Measurements from ENCODE around the gene ACER1. TPM values are rescaled to one million over a fixed set of nuclear protein-coding genes. Genes with fewer than 3 reads are reported as not detected.

ACER1 gene
- total and polyA plus RNA-seq, 11 donors = not detected

DNA sequence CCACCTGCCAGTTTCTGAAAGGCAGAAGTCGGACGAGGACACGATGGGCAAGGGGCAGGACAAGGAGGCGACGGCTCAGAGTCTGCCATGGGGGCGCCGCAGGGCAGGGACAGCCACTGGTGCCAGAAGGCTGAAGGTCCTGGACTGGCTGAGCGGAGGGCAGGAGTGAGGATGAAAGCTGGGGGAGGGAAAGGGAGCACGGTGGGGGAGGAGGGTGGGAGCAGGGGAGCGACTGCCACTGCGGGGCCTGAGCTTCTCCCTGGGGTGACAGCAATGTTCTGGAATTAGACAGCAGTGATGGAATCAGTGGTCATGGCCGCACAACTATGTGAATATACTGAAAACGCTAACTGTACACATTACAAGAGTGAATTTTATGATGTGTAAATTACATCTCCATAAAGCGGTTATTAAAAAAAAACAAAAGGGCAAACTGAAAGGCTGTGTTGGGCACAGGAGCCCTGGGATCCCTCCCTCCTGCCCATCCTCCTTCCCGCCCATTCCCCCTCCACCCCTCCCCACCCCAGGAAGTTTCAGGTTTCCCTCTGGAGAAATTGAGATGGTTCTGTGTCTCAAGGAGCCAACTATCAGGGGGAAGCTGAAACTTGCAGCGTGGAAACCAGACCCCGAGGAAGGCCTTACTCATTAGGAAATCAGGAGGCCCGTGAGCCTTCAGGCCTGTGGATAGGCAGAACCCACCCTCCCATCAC, 69.5 kb downstream of the ACER1 start:
- Histone ChIP-seq H3K27ac (peak overlapping the region in 1 of 12 donors; percentile 31), H3K9me3 (no peaks in the 10 kb centered on the region), H3K36me3 (peaks cover 0 to 80% (median 38%) of the 10 kb centered on the region in 9 donors), H3K4me3 (no peak overlapping the region), H3K4me1 (peaks cover 0 to 24% (median 5%) of the 10 kb centered on the region in 12 donors), H3K27me3 (no peaks in the 10 kb centered on the region)
- intact Hi-C loops (cut with DNase I) = loop anchor here in 1 of 10 donors (5.0 kb wide), 1 partner anchor 47 kb away; no protein-coding TSS in a partner anchor
- TF ChIP-seq POLR2A (IDR thresholded peaks at IDR 0.05) = no peak
- TF ChIP-seq, protein P1, sequence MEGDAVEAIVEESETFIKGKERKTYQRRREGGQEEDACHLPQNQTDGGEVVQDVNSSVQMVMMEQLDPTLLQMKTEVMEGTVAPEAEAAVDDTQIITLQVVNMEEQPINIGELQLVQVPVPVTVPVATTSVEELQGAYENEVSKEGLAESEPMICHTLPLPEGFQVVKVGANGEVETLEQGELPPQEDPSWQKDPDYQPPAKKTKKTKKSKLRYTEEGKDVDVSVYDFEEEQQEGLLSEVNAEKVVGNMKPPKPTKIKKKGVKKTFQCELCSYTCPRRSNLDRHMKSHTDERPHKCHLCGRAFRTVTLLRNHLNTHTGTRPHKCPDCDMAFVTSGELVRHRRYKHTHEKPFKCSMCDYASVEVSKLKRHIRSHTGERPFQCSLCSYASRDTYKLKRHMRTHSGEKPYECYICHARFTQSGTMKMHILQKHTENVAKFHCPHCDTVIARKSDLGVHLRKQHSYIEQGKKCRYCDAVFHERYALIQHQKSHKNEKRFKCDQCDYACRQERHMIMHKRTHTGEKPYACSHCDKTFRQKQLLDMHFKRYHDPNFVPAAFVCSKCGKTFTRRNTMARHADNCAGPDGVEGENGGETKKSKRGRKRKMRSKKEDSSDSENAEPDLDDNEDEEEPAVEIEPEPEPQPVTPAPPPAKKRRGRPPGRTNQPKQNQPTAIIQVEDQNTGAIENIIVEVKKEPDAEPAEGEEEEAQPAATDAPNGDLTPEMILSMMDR (IDR thresholded peaks at IDR 0.05) = no peak
- 66 to 78% (median 70%) methylated on average over 18 of the region's 18 CpGs for WGBS, 4 donors
- ATAC-seq (no peak), DNase-seq (no peak)

DNA sequence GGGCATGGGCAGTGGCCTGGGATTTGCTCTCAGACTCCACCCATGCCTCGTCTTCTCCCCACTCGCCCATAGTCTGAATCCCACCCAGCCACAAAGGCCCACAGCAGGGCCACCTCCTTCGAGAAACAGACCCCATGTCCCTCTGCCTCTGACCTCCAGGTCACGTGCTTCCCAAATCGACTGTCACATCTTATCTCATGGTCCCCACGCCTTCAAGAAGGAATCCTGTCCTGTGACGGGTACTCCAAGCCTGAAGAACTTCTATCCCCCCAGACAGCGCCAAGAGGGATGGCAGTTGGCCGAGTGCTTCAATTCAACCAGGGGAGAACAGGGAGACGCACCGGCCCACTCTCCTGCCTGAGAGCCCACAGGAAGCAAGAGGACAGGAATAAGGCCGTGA, 70.1 kb downstream of the ACER1 start:
- intact Hi-C loops (cut with DNase I) = loop anchor here in 1 of 10 donors (5.0 kb wide), 1 partner anchor 46 kb away; no protein-coding TSS in a partner anchor
- Histone ChIP-seq H3K9me3 (no peaks in the 10 kb centered on the region), H3K4me1 (peaks cover 0 to 24% (median 5%) of the 10 kb centered on the region in 12 donors), H3K4me3 (no peak overlapping the region), H3K27me3 (no peaks in the 10 kb centered on the region), H3K36me3 (peaks cover 0 to 80% (median 36%) of the 10 kb centered on the region in 9 donors), H3K27ac (peak overlapping the region in 1 of 12 donors; percentile 31)
- TF ChIP-seq, protein P1 (IDR thresholded peaks at IDR 0.05) = no peak
- no peak for TF ChIP-seq POLR2A (IDR thresholded peaks at IDR 0.05)
- DNase-seq (no peak), ATAC-seq (no peak)
- WGBS, 4 donors = 71 to 85% (median 78%) methylated on average over 11 to 12 of the region's 12 CpGs

DNA sequence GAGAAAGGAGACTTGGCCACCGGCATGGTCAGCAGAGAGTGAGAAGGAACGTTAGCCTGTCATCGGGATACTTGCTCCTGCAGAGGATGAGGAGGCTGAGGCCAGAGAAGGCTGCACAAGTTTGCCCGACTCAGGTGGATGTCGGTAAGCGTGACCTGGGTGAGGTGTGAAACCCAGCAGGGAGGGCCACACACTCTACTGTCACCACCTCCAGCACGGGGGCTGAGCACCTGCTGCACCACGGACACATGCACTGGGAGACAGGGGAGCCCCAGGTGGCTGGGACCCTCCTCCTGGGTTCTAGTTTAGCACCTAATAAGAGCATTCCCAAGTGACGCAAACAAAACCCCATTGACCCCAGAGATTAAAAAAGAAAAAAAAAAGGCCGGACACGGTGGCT, 70.9 kb downstream of the ACER1 start:
- Histone ChIP-seq H3K4me3 (no peak overlapping the region), H3K27ac (no peak overlapping the region), H3K36me3 (peaks cover 0 to 80% (median 34%) of the 10 kb centered on the region in 9 donors), H3K9me3 (no peaks in the 10 kb centered on the region), H3K4me1 (peaks cover 0 to 24% (median 5%) of the 10 kb centered on the region in 12 donors), H3K27me3 (no peaks in the 10 kb centered on the region)
- intact Hi-C loops (cut with DNase I) = loop anchor here in 1 of 10 donors (5.0 kb wide), 1 partner anchor 45 kb away; no protein-coding TSS in a partner anchor
- TF ChIP-seq POLR2A (IDR thresholded peaks at IDR 0.05) = no peak
- no peak for DNase-seq
- no peak for ATAC-seq
- 88 to 95% (median 94%) methylated on average over 11 of the region's 11 CpGs for WGBS, 4 donors

DNA sequence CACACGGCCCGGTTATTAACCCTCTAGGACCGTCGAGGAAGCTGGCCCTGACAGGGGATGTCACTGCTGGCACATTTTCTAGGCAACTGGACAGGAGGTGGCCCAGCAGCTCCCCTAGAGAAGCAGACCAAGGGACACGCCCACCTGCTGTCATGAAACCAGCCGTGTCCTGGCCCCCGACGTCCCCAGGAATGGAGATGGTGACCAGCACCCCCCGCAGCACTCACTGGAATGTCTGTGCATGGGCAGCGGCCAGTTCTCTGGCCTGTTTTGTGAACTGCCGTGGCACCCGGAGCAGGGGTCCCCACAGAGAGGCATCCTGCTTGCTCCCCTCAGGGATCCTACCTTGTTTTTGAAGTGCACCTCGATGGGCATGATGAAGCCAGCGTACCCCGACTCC, 71.5 kb downstream of the ACER1 start:
- H3K36me3 ChIP-seq = peaks cover 0 to 77% (median 31%) of the 10 kb centered on the region in 9 donors
- ATAC-seq = no peak
- H3K4me3 ChIP-seq = no peak overlapping the region
- H3K9me3 ChIP-seq = no peaks in the 10 kb centered on the region
- intact Hi-C loops (cut with DNase I) = loop anchor here in 1 of 10 donors (5.0 kb wide), 1 partner anchor 45 kb away; no protein-coding TSS in a partner anchor
- H3K27me3 ChIP-seq = no peaks in the 10 kb centered on the region
- H3K4me1 ChIP-seq = peaks cover 0 to 24% (median 5%) of the 10 kb centered on the region in 12 donors
- no peak for TF ChIP-seq POLR2A (IDR thresholded peaks at IDR 0.05)
- TF ChIP-seq, protein P1 (IDR thresholded peaks at IDR 0.05) = no peak
- 67 to 82% (median 74%) methylated on average over 12 to 15 of the region's 15 CpGs for WGBS, 4 donors
- no peak for DNase-seq
- H3K27ac ChIP-seq = no peak overlapping the region
